OCI-LY3 (cell line): Measurements from ENCODE around the gene PLK1.

ENCODE experiments used
- H2AFZ ChIP-seq: fragments of 200-600, 300-600 bp; shearing (Covaris generic); 2 replicates; pipeline ENCODE4 v1.6.0; 2014; ENCODE audit warnings: antibody characterized with exemption, low read depth, low read length
- H3K27ac ChIP-seq: fragments of 200-600, 300-600 bp; sonication (generic); 2 replicates; pipeline ENCODE4 v1.5.1; 2014; ENCODE audit warnings: mild to moderate bottlenecking, low read length, moderate library complexity, mixed read lengths
- H3K27me3 ChIP-seq: fragments of 200-600, 300-600 bp; sonication (generic); 2 replicates; pipeline ENCODE4 v1.6.1; 2014; ENCODE audit warnings: low read depth, low read length, mixed read lengths
- H3K36me3 ChIP-seq: fragments of 200-600, 300-600 bp; sonication (generic); replicated peaks from 2 replicates; pipeline ENCODE3; 2014; ENCODE audit warnings: low read depth, low read length, mixed read lengths
- H3K4me1 ChIP-seq: fragments of 300-600, 200-600 bp; sonication (generic); 2 replicates; pipeline ENCODE4 v1.6.1; 2014; ENCODE audit warnings: low read length, mixed read lengths
- H3K4me2 ChIP-seq: fragments of 200-600, 300-600 bp; sonication (generic); 2 replicates; pipeline ENCODE4 v1.6.1; 2014; ENCODE audit warnings: low read length, mixed read lengths
- H3K4me3 ChIP-seq: fragments of 300-600, 200-600 bp; sonication (generic); 2 replicates; pipeline ENCODE4 v1.5.1; 2014; ENCODE audit warnings: antibody characterized with exemption, mild to moderate bottlenecking, low read length, moderate library complexity
- H3K79me2 ChIP-seq: fragments of 300-600, 200-600 bp; shearing (Covaris generic); 2 replicates; pipeline ENCODE4 v1.6.1; 2014; ENCODE audit warnings: mild to moderate bottlenecking, low read length, mixed read lengths
- H3K9ac ChIP-seq: fragments of 300-600, 200-600 bp; shearing (Covaris generic); 2 replicates; pipeline ENCODE4 v1.6.0; 2014; ENCODE audit warnings: mild to moderate bottlenecking, low read length, moderate library complexity
- H3K9me3 ChIP-seq: fragments of 200-600, 300-600 bp; shearing (Covaris generic); 2 replicates; pipeline ENCODE4 v1.6.1; 2014; ENCODE audit warnings: low read length, mixed read lengths; ENCODE audit not compliant: insufficient read depth
- H4K20me1 ChIP-seq: fragments of 200-600, 300-600 bp; sonication (generic); 2 replicates; pipeline ENCODE4 v1.6.1; 2016; ENCODE audit warnings: low read length, mixed read lengths; ENCODE audit not compliant: insufficient read depth
- CTCF ChIP-seq: fragments of 200-600, 300-600 bp; sonication (generic); IDR thresholded peaks from 2 replicates; pipeline ENCODE4 v1.5.1; 2014; ENCODE audit warnings: antibody characterized with exemption, low read length, low read depth
- EZH2phosphoT487 ChIP-seq: fragments of 200-600 bp; shearing (Covaris generic); IDR thresholded peaks from 2 replicates; pipeline ENCODE4 v1.6.1; 2018; ENCODE audit warnings: antibody characterized with exemption, mixed run types, low read depth

PLK1 gene

GRCh38 chr16:23724096-23724784 is 45.6 kb downstream of the PLK1 start:
- TF ChIP-seq CTCF (no peak), EZH2phosphoT487 (no peak)
- H3K27ac ChIP-seq, result no peak overlapping the region
- H3K79me2 ChIP-seq, result no peaks in the 10 kb centered on the region
- peaks cover 8% of the 10 kb centered on the region; the same call in 1 of the 2 replicates for H3K27me3 ChIP-seq
- H3K4me2 ChIP-seq, result no peak overlapping the region
- no peaks in the 10 kb centered on the region for H3K36me3 ChIP-seq
- no peaks in the 10 kb centered on the region for H3K4me1 ChIP-seq
- H3K4me3 ChIP-seq, result no peak overlapping the region
- no peak overlapping the region for H3K9ac ChIP-seq
- no peak overlapping the region for H2AFZ ChIP-seq
- no peaks in the 10 kb centered on the region for H4K20me1 ChIP-seq
- H3K9me3 ChIP-seq, result no peaks in the 10 kb centered on the region

- Histone ChIP-seq H3K4me1 (no peaks in the 10 kb centered on the region), H3K9ac (no peak overlapping the region), H3K79me2 (no peaks in the 10 kb centered on the region), H3K27me3 (peaks cover 8% of the 10 kb centered on the region; the same call in 1 of the 2 replicates), H3K9me3 (no peaks in the 10 kb centered on the region), H3K27ac (no peak overlapping the region), H4K20me1 (no peaks in the 10 kb centered on the region), H3K36me3 (no peaks in the 10 kb centered on the region), H2AFZ (no peak overlapping the region), H3K4me2 (no peak overlapping the region), H3K4me3 (no peak overlapping the region)
- no peak for TF ChIP-seq CTCF
- TF ChIP-seq EZH2phosphoT487, result no peak
Measured at GRCh38 chr16:23724785-23725131, 46.1 kb downstream of the PLK1 start.

GRCh38 chr16:23726710-23727109 is 48.0 kb downstream of the PLK1 start:
- H3K4me2 ChIP-seq, result no peak overlapping the region
- no peaks in the 10 kb centered on the region for H4K20me1 ChIP-seq
- no peaks in the 10 kb centered on the region for H3K79me2 ChIP-seq
- H3K27ac ChIP-seq, result no peak overlapping the region
- H3K36me3 ChIP-seq, result no peaks in the 10 kb centered on the region
- H2AFZ ChIP-seq, result no peak overlapping the region
- 0 out of 2 replicates have a peak, but pooled peaks cover 2% of the 10 kb centered on the region for H3K27me3 ChIP-seq
- H3K9ac ChIP-seq, result no peak overlapping the region
- H3K4me3 ChIP-seq, result no peak overlapping the region
- TF ChIP-seq EZH2phosphoT487 (no peak), CTCF (no peak)
- no peaks in the 10 kb centered on the region for H3K9me3 ChIP-seq
- no peaks in the 10 kb centered on the region for H3K4me1 ChIP-seq

GRCh38 chr16:23728112-23728477 is 49.4 kb downstream of the PLK1 start:
- Histone ChIP-seq H3K4me2 (peak overlapping the region; percentile 75), H3K27ac (no peak overlapping the region), H2AFZ (peak overlapping the region; percentile 97; the same call in 1 of the 2 replicates), H3K4me3 (peak overlapping the region; percentile 71), H3K9me3 (no peaks in the 10 kb centered on the region), H3K79me2 (no peaks in the 10 kb centered on the region), H3K4me1 (no peaks in the 10 kb centered on the region), H3K27me3 (0 out of 2 replicates have a peak, but pooled peaks cover 3% of the 10 kb centered on the region), H4K20me1 (no peaks in the 10 kb centered on the region), H3K9ac (no peak overlapping the region), H3K36me3 (no peaks in the 10 kb centered on the region)
- TF ChIP-seq CTCF (no peak), EZH2phosphoT487 (no peak)
